ENCODE results near the gene RND3. TPM values are rescaled to one million over a fixed set of nuclear protein-coding genes. Genes with fewer than 3 reads are reported as not detected.

Gene RND3
- total RNA-seq, 4 donors from 2014 or later = 12.6 to 69.4 (median 41.1) TPM

GRCh38 chr2:150482667-150483400 lies 4.6 kb downstream of the RND3 start:
- TF ChIP-seq POLR2A (IDR thresholded peaks at IDR 0.05) = no peak
- no peak for TF ChIP-seq CTCF (IDR thresholded peaks at IDR 0.05)
- no peaks in the 10 kb centered on the region for H3K36me3 ChIP-seq
- DNase-seq = no peak
- intact Hi-C loops (cut with DNase I; ENCODE audit: low total_unique reads) = no loop called here
- no peaks in the 10 kb centered on the region for H3K27me3 ChIP-seq
- peak overlapping the region; percentile 2 to 38 for H3K27ac ChIP-seq
- peaks cover 6 to 7% of the 10 kb centered on the region in 2 donors for H3K4me1 ChIP-seq
- H3K4me3 ChIP-seq = no peak overlapping the region
- no peaks in the 10 kb centered on the region for H3K9me3 ChIP-seq

- Histone ChIP-seq H3K27ac (peak overlapping the region in 1 of 2 donors; percentile 43), H3K36me3 (no peaks in the 10 kb centered on the region), H3K4me1 (peaks cover 6 to 13% of the 10 kb centered on the region in 2 donors), H3K4me3 (no peak overlapping the region), H3K9me3 (no peaks in the 10 kb centered on the region), H3K27me3 (no peaks in the 10 kb centered on the region)
- DNase-seq = no peak
- TF ChIP-seq POLR2A (IDR thresholded peaks at IDR 0.05) (no peak), CTCF (IDR thresholded peaks at IDR 0.05) (no peak)
- intact Hi-C loops (cut with DNase I; ENCODE audit: low total_unique reads) = no loop called here
Measured at GRCh38 chr2:150482111-150482510, 5.4 kb downstream of the RND3 start.

GRCh38 chr2:150480971-150481830 lies 6.3 kb downstream of the RND3 start:
- no peak for DNase-seq
- Histone ChIP-seq H3K4me1 (peaks cover 6 to 13% of the 10 kb centered on the region in 2 donors), H3K36me3 (no peaks in the 10 kb centered on the region), H3K27me3 (no peaks in the 10 kb centered on the region), H3K27ac (peak overlapping the region in 1 of 2 donors; percentile 43), H3K4me3 (no peak overlapping the region), H3K9me3 (no peaks in the 10 kb centered on the region)
- TF ChIP-seq POLR2A (IDR thresholded peaks at IDR 0.05) (no peak), CTCF (IDR thresholded peaks at IDR 0.05) (no peak)
- intact Hi-C loops (cut with DNase I; ENCODE audit: low total_unique reads) = no loop called here

- intact Hi-C loops (cut with DNase I; ENCODE audit: low total_unique reads) = no loop called here
- no peaks in the 10 kb centered on the region for H3K9me3 ChIP-seq
- H3K27ac ChIP-seq = no peak overlapping the region
- H3K4me1 ChIP-seq = peaks cover 6 to 13% of the 10 kb centered on the region in 2 donors
- no peak for DNase-seq
- H3K4me3 ChIP-seq = no peak overlapping the region
- no peaks in the 10 kb centered on the region for H3K36me3 ChIP-seq
- no peaks in the 10 kb centered on the region for H3K27me3 ChIP-seq
- no peak for TF ChIP-seq POLR2A (IDR thresholded peaks at IDR 0.05)
- no peak for TF ChIP-seq CTCF (IDR thresholded peaks at IDR 0.05)
Measured at GRCh38 chr2:150480241-150480640, 7.2 kb downstream of the RND3 start.
